ENCODE measurements around the gene OCIAD1.
"Not testable (repeated sequence)": the region's sequence is repeated elsewhere in the genome, so short reads cannot be mapped to it uniquely, and the experiment has no call there.

OCIAD1 gene

GRCh38 chr4:48844843-48845242, 14.0 kb downstream of the OCIAD1 start:
- H3K4me3 ChIP-seq (ENCODE audit: low read depth, low read length): no peak overlapping the region
- DNase-seq (ENCODE audit: low read depth): no peak
- no peak for TF ChIP-seq CTCF (IDR thresholded peaks at IDR 0.05; ENCODE audit: control insufficient read depth, extremely low read depth, insufficient read depth)

- DNase-seq (ENCODE audit: low read depth); H3K4me3 ChIP-seq (ENCODE audit: low read depth, low read length): not testable (repeated sequence)
These were observed 17.9 kb downstream of the OCIAD1 start for GRCh38 chr4:48848799-48849198.

DNA sequence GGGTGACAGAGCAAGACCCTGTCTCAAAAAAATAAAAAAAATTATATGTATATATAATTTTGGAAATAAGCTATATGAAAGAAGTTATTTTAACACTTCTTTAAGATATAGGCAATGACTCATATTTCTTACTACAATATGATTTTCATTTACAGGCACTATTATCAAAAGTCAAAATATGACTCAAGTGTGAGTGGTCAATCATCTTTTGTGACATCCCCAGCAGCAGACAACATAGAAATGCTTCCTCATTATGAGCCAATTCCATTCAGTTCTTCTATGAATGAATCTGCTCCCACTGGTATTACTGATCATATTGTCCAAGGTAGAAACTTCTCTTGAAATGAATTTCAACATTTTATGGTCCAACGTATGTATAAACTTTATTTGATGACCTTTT, 20.8 kb downstream of the OCIAD1 start:
- no peak for TF ChIP-seq CTCF (IDR thresholded peaks at IDR 0.05; ENCODE audit: control insufficient read depth, extremely low read depth, insufficient read depth)
- no peak overlapping the region for H3K4me3 ChIP-seq (ENCODE audit: low read depth, low read length)
- no peak for DNase-seq (ENCODE audit: low read depth)

- no peak for TF ChIP-seq CTCF (IDR thresholded peaks at IDR 0.05; ENCODE audit: control insufficient read depth, extremely low read depth, insufficient read depth)
- DNase-seq (ENCODE audit: low read depth): no peak
These were observed 22.9 kb downstream of the OCIAD1 start for GRCh38 chr4:48853604-48854394.

DNA sequence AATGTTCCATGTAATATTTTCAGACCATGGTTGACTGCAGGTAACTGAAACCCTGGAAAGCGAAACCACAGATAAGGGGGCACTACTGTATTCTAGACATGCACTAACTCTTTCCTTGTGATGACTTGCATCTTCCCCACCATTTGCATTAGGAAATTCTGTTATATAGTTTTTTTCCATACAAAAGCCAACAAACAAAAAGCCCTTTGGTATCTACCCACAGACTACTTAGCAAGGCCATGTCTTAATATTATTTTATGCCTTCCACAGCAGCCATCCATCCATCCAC, 23.5 kb downstream of the OCIAD1 start:
- no peak for TF ChIP-seq CTCF (IDR thresholded peaks at IDR 0.05; ENCODE audit: control insufficient read depth, extremely low read depth, insufficient read depth)
- no peak overlapping the region for H3K4me3 ChIP-seq (ENCODE audit: low read depth, low read length)
- DNase-seq (ENCODE audit: low read depth): no peak

More at GRCh38 chr4:48853604-48854394, 22.9 kb downstream of the OCIAD1 start:
- H3K4me3 ChIP-seq (ENCODE audit: low read depth, low read length): no peak overlapping the region

DNA sequence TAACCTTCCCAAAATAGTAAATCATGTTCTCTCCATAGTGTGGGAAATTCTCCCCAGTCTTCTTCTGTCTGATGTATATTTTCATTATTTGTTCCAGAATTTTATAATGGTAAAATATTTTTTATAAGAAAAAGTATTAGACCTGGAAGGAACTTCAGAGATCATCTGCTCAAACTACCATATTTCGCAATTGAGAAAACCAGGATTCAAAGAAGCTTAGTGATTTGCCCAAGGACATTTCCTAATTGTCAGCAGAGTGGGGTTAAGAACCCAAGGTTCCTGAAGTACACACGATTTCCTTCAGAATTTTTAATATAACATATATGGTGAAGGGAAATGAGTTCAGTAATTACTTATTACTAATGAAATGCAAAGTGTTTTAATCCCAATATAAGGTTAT, 24.1 kb downstream of the OCIAD1 start:
- DNase-seq (ENCODE audit: low read depth): no peak
- no peak overlapping the region for H3K4me3 ChIP-seq (ENCODE audit: low read depth, low read length)
- no peak for TF ChIP-seq CTCF (IDR thresholded peaks at IDR 0.05; ENCODE audit: control insufficient read depth, extremely low read depth, insufficient read depth)

DNA sequence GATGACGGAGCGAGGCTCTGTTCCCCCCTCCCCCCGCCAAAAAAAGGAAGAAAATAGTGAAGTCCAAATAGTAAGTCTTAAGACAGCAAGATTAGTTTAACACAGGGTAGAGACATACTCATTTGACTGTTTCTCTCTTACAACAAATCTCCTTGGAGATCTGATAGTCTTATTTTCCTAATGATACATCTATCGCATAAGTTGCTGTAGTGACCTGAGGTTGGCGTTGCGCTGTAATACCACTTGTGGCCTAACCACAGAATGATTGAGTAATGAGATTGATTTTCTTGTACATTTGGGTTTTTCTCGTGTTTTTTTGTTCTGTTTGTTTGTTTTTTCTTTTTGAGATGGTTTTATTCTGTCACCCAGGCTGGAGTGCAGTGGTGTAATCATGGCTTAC, 27.2 kb downstream of the OCIAD1 start:
- DNase-seq (ENCODE audit: low read depth): no peak
- H3K4me3 ChIP-seq (ENCODE audit: low read depth, low read length): no peak overlapping the region
- TF ChIP-seq CTCF (IDR thresholded peaks at IDR 0.05; ENCODE audit: control insufficient read depth, extremely low read depth, insufficient read depth): no peak
